CD4-positive, alpha-beta T cell treated with Interleukin-15 for 1 hour (primary cell): Measurements from ENCODE around the gene TMIGD2.
A peak's percentile ranks its signal among the peaks of the same experiment; 100 is the strongest.
"Not testable (repeated sequence)": the region's sequence is repeated elsewhere in the genome, so short reads cannot be mapped to it uniquely, and the experiment has no call there.

ENCODE experiments used
- DNase-seq: peaks from one replicate; pipeline ENCODE4 v3.0.0-alpha.2; 2020

Gene TMIGD2, protein sequence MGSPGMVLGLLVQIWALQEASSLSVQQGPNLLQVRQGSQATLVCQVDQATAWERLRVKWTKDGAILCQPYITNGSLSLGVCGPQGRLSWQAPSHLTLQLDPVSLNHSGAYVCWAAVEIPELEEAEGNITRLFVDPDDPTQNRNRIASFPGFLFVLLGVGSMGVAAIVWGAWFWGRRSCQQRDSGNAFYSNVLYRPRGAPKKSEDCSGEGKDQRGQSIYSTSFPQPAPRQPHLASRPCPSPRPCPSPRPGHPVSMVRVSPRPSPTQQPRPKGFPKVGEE

DNA sequence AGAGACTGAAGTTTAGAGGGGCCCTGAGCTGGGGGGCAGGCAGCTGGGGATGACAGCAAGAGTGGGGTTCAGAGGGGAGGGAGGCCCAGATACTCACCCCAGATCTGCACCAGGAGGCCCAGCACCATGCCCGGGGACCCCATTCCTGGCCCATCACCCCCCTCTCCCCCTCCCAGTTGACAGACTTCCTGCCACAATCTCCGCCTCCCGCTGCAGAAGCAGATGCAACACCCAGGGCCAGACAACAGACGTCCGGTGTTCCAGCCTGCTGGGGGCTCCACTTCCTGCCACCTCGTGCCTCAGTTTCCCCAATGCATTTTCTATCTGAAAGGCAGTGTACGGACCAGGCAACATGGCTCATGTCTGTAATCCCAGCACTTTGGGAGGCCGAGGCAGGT, at the start of gene TMIGD2:
Gene TMIGD2, minus strand, starts transcription at position 147 of the 398 bp plus-strand sequence. Its CDS starts 4 bp downstream, at position 143.
- no peak for DNase-seq

DNA sequence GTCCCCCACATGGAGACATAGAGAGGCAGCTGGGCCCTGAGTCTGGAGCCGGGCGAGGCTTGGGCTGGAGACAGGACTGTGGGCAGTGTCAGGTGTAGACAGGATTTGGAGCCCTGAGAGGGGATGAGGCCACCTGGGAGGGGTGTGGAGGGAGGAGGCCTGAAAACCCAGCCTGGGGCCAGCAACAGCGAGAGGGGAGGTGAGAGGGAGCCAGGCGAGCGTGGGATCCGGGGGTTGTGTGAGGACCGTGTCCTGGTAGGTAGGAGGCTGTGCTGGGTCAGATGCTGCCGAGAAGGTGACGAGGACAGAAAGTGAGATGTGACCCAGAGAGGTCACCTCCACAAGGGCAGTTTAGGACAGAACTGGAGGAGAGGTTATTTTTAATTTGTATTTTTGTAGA, 48.5 kb upstream of the TMIGD2 start:
- no peak for DNase-seq

DNA sequence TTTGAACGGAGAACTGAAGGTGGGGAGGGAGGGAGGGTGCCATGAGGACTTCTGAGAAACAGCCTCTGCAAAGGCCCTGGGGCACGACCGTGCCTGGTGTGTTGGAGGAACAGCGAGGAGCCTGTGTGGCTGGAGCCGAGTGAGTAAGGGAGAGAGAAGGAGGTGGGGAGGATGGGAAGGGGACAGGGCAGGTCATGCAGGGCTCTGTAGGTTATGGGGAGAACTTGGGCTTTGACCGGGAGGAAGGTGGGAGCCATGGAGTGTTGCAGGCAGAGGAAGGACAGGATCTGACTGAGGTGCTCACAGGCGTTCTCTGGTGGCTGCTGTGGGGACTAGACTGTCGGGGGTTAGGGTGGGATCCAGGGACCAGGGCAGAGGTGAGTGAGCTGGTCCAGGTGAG, 47.9 kb upstream of the TMIGD2 start:
- no peak for DNase-seq

DNA sequence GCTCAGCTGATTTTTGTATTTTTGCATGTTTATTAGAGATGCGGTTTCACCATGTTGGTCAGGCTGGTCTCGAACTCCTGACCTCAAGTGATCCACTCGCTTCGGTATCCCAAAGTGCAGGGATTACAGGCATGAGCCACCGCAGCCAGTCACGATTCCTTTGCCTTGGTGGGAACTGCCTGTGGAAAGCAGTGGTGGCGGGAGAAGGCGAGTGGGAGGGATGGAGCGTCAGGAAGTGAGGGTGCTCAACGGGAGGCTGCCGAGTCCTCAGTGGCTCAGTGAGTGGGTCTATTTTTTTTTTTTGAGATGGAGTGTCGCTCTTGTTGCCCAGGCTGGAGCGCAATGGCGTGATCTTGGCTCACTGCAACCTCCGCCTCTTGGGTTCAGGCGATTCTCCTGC, 47.0 kb upstream of the TMIGD2 start:
- DNase-seq: not testable (repeated sequence)

DNA sequence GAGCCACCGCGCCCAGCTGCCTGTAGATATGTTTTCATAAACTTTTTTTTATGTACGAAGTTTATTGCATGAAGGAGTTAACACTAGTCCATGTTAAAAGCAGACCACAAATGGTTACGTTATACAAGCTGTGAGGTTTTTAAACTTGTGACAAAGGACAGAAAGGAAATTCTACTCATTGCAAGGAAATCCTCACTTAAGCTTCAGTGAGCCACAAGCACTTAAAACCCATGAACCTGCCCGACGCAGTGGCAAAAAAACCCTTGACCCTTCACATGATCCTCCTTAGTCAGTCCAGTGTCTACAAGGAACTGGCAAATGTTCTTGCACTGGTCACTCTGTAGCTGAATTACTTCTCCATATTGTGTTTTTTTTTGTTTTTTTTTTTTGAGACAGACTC, 45.3 kb upstream of the TMIGD2 start:
- no peak for DNase-seq

DNA sequence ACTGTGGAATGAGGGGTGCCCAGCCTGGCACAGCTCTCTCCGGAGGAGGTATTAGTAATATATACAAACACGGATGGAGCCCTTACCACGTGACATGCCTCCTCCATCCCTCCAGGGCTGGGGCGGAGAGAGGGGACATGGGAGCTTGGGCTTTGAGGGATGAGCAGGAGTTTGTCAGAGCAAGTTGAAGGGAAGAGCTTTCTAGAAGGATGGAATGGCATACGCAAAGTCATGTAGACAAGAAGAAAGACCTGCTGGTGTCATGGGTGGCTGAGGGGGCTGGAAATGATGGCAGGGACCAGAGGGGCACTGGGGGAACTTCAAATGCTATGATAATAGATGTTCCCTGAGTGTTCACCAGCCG, 43.8 kb upstream of the TMIGD2 start:
- DNase-seq: no peak

DNA sequence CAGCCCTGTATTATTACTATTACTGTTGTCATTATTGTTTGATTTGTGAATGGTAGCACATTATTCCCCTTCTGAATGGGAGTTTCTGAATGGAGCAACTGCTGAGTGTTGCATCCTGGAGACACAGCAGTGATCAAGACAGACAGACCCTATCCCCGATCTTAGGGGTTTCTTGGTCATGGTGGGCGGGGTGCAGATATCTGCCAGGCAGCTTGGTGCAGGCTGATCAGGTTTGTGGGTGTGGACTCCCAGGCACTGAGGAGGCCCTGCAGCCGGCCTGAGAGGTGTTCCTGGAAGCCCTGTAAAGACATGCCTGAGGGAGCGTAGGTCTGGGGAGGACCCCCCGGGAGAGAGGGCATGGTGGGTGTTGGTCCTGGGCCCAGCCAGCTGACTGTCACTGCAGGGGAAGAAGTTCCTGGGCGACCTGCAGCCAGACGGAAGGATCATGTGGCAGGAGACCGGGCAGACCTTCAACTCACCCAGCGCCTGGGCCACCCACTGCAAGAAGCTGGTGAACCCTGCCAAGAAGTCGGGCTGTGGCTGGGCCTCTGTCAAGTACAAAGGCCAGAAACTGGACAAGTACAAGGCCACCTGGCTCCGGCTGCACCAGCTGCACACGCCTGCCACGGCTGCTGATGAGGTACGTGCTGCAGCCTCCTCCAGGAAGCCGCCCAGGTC, 43.3 kb upstream of the TMIGD2 start:
- no peak for DNase-seq

DNA sequence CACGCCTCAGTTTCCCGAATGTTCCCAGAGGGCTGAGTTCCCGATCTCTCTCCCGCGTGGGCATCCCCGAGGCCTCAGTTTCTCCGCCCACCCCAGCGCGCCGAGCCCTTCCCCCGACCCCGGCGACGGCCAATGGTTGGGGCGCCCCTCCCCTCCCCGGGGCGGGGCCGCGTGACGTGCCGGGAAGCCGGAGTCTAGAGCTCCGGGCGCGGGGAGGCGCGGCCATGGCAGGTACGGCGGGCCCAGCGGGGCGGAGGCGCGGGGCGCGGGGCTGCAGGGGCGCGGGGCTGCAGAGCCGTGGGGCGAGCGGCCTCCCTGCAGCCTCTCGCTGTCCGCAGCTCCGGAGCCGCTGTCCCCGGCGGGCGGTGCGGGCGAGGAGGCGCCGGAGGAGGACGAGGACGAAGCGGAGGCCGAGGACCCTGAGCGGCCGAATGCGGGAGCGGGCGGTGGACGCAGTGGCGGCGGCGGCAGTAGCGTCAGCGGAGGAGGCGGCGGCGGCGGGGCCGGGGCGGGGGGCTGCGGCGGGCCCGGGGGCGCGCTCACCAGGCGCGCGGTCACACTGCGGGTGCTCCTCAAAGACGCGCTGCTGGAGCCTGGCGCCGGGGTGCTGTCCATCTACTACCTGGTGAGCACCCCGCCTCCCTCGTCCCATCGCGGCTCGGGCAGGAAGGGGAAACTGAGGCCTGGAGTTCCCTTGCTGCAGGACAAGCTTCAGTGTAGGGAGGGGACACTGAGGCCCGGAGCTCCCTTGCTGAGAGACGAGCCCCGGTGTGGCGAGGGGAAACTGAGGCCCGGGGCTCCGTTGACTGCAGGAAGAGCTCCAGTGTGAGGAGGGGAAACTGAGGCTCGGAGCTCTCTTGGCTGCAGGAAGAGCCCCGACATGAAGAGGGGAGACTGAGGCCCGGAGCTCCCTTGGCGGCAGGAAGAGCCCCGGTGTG, 41.5 kb upstream of the TMIGD2 start, which contains the start of gene MPND:
Gene MPND, plus strand, starts transcription at position 193 of the 938 bp plus-strand sequence. Its CDS starts 32 bp downstream, at position 225.
- DNase-seq: peak; percentile 86

DNA sequence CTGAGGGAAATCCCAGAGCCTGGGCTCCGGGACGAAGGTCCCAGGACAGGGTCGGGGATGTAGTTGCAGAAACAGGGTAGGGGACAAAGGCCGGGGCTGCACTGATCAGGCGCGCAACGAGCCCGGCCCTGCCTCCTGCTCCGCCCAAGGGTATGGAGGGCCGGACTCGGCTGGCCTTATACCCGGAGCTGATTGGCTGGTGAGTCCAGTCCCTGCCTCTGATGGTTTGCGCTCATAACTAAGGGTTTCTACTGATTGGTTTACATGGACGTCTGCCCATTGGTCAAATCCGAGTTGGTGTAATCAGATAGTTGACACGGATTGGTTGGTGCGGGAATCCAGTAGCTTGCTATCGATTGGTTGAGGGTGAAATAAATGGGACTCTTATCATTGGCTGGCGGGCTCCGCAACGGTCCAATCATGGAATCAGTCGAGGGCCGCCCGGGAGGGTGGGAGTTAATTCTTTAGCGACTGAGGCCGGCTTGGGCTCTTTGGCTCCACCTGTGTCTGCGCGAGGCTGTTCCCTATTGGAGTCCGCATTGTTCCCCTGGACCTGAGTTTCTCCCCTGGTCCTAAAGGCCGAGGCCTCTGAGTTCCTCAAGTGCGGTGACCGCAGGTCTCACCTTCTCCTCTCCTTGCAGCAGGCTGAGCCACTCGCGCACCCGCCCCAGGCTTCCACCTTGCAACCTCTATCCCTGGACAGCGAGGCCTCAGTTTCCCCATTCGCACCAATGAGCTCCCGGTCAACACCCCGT, 40.6 kb upstream of the TMIGD2 start:
- DNase-seq: peak; percentile 98

DNA sequence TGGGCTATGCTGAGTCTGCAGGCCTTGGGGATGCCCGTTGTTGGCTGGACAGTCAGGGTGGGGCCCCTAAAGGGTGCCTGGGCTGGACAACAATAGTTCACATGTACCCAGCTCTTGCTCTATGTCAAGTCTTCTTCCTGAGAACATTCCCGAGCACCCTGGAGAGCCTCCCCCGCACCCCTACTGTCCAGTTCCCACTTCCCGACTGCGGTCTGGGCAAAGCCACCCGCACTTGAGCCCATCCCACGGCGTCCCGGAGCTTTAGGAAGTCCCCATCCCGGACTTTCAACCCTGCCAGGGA, 40.1 kb upstream of the TMIGD2 start:
- no peak for DNase-seq

DNA sequence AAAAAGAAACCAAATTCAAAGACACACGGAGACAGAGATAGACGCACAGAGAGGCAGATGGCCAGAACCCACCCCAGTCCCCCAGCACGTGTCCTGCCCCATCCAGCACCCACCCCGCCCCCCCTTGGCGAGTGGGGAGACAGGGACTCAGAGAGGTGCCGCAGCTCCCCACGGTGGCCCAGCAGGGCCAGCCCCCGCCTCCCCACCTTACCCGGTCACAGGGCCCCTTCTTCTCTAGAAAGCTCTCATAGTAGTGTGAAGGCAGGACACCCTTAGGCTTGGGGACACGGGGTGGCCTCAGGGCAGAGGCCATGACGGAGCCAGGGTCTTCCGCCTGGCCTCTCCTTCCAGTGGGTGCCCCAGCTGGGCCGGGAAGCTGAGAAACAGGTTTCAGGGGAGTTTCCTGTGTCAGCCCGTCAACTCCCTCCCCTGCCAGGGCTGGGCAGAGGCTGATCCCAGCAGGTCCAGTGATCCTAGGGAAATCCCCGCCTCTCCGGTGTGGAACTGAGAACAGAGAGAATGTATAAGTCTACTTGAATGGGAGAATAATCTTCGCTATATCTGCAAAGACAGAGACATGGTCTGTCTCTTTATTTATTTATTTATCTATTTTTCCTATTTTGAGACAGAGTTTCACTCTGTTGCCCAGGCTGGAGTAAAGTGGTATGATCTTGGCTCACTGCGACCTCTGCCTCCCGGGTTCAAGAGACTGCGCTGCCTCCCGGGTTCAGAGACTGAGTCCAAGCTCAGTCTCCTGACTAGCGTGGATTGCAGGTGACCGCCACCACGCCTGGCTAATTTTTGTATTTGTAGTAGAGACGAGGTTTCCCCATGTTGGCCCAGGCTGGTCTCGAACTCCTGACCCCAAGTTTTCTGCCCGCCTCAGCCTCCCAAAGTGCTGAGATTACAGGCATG, 36.5 kb upstream of the TMIGD2 start, which contains the start of gene STAP2:
Gene STAP2, minus strand, starts transcription at position 387 of the 915 bp plus-strand sequence. Its CDS starts 74 bp downstream, at position 313.
- peak; percentile 24 for DNase-seq

DNA sequence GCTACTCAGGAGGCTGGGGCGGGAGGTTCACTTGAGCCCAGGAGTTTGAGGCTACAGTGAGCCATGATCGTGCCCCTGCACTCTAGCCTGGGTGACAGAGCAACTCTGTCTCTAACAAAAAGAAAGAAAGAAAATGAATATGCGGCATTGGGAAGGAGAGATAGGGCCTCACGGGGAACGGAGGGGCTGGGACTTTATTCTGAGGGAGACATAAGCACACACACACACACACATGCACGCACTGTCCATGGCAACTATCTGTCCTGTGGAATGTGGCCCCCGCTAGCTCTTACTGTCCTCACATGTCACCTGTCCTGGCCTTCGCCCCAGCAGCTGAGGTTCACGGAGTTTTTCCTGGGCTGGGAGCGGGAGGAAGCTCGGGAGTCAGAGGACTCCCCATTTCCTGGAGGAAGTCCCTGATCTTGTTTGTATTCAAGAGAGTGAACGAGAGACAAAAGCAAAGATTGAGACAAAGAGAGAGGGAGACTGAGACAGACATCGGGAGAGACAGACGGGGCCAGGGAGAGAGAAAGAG, 35.8 kb upstream of the TMIGD2 start:
- DNase-seq: no peak

DNA sequence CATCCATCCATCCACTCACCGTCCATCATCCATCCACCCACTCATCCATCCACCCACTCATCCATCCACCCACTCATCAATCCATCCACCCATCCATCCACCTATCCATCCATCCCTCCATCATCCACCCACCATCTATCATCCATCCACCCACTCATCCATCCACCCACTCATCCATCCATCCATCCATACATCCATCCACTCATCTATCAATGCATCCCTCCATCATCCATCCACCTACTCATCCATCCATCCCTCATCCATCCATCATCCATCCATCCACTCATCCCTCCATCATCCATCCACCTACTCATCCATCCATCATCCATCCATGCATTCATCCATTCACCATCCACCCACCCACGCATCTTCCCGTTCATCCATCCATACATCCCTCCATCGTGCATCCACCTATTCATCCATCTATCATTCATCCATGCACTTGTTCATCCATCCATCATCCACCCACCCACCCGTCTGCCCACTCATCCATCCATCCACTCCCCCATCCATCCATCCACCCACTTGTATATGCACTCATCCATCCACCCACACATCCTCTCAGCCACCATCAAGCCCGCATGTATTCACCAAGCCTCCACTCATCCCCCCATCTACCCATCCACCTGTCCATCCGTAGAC, 32.9 kb upstream of the TMIGD2 start:
- no peak for DNase-seq

DNA sequence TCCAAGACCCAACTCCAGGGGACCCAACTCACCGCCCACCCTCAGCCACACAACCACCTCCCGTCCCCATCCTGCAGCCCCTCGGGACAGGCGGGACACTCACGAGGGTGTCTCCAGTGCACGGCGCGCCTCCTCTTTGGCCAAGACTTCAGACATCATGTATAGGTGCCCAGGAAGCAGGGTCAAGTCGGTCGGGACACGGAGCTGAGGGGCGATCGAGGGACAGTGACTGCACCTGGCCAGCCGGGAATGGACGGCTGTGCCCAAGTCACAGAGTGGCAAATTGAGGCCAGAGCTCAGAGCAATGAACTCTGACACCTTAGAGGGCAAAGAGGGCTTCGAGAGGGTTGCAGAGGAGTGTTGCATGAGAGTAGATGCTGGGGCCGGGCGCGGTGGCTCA, 27.7 kb upstream of the TMIGD2 start:
- no peak for DNase-seq

DNA sequence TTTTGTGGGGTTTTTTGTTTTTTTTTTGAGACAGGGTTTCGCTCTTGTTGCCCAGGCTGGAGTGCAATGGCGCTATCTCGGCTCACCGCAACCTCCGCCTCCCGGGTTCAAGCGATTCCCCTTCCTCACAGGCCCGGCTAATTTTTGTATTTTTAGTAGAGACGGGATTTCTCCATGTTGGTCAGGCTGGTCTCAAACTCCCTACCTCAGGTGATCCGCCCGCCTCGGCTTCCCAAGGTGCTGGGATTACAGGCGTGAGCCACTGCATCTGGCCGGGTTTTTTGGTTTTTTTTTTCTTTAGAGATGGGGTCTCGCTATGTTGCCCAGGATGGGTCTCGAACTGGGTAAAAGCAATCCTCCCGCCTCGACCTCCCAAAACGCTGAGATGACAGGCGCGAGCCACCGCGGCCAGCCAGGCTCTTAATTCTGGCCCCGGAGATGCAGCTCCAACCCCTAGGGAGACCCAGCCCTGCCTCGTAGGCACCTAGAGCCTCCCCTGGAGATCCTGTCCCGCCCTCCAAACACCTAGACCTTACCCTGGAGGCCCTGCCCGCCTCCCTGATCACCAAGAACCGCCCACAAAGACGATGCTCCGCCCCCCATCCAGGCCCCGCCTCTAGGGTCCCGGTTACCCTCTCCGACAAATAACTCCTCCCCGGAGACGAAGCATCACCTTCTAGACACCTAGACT, 26.9 kb upstream of the TMIGD2 start:
- DNase-seq: not testable (repeated sequence)

DNA sequence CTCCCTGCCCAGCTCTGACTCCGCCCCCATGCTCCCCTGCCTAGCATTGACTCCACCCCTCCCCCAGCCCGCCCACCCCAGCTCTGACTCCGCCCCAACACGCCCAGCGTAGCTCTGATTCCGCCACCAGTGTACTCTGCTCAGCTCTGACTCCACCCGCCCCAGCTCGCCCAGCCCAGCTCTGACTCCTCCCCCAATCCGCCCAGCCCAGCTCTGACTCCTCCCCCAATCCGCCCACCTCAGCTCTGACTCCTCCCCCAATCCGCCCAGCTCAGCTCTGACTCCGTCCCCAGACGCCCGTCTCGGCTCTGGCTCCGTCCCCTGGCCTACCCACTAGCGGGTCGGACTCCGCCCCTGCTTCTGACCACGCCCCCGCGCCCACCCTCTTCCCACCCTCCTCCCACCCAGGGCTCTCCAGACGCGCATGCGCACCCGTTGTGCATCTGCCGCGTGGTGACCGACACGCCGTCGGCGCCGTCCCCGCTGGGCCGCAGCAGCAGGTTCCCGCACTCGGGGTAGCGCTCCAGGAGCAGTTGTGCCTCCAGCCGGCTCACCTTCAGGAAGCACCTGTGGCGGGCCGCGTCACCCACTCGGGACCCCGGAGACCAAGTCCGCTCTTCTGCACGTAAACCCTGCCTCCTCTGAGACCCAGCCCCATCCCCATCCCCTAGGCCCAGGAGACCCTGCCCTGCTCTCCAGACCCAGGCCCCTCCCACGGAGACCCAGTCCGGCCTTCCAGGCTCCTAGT, 26.2 kb upstream of the TMIGD2 start:
- peak; percentile 96 for DNase-seq

DNA sequence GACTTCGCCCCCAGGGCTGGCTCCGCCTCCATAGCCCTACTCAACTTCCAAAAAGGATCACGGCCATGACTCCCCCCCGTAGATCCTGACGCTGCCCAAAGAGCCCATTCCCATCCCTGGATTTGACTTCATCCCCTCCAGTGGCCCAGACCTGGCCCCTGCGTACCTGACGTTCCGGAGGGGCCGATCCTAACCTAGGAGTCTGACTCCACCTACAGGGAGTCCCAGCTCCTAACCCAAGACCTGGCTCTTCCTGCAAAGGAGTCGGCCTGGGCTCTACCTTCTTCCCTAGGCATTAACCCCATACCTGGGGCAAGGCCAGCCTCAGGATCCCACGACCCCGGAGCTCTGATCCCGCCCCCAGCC, 25.7 kb upstream of the TMIGD2 start:
- no peak for DNase-seq

DNA sequence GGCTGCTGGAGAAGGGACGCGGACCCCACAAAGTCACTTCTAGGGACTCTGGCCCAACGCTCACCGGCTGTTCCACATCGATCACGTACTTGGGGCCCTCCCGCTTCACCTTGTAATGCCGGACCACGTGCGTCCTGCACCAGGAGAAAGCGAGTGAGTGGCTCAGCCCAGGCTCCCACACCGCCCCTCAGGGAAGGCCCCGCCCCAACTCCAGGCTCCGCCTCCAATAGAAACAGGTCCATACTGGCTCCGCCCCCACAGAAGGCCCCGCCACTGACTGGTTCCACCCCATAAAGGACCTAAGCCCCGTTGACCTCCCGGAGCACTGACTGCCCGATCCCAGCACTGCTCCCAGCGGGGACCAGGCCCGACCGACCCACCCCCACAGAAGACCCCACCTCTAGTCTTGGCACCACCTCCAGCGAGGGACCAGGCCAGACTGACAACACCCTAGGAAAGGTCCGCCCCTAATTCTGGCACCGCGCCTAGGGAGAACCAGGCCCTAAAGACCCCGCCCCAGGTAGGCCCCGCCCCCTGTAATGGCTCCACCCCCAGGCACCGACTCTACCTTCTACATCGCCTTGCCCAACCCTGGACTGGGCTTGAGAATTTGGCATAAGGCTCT, 25.2 kb upstream of the TMIGD2 start:
- peak; percentile 76 for DNase-seq

DNA sequence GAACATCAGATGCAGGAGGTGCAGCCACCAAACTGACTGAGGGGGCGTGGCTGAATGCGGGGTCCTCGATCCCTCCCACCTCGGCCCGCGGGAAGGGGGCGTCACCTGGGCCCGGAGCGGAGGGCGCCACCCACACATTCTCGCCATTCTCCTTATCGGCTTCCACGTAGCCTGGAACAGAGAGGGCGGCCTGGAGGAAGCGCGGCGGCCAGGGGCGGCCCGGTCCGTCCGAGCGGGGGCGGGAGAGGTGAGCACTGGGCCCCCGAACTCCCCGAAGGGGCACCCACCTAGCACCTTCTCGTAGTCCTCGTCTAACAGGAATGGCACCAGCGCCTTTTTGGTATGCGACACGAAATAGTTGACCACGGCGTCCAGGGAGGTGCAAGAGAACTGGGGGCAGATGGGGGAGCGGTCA, 24.7 kb upstream of the TMIGD2 start:
- DNase-seq: peak; percentile 23
